Measurements from ENCODE around the gene PIK3CG. TPM values are rescaled to one million over a fixed set of nuclear protein-coding genes. Genes with fewer than 3 reads are reported as not detected.

The PIK3CG gene
- 5.1 TPM for polyA plus RNA-seq (2013, experiment 1 of 2)
- polyA plus RNA-seq (2013, experiment 2 of 2): 5.3 TPM

- H3K4me3 ChIP-seq (ENCODE audit: insufficient read depth in 1 of 2, low read depth in 1 of 2, low read length in 2 of 2): no peak within 1 kb of the TSS
- no peak within 1 kb of the TSS for H4K8ac ChIP-seq (ENCODE audit: low read length)
- H3K4me2 ChIP-seq (ENCODE audit: low read length, poor library complexity, severe bottlenecking): no peak within 1 kb of the TSS
- H3K4me1 ChIP-seq (ENCODE audit: control insufficient read depth, insufficient read depth, low read depth, low read length): no peaks in the 10 kb centered on the region
- H3K9me3 ChIP-seq (ENCODE audit: control insufficient read depth, low read length): no peaks in the 10 kb centered on the region
- no peak within 1 kb of the TSS for H3K9ac ChIP-seq (ENCODE audit: low read length)
- no peaks in the 10 kb centered on the region for H3K79me1 ChIP-seq (replicated peaks; ENCODE audit: low read length, poor library complexity, severe bottlenecking)
- no peaks in the 10 kb centered on the region for H3K27me3 ChIP-seq (ENCODE audit: control insufficient read depth in 1 of 2, insufficient read depth in 1 of 2, low read length in 2 of 2)
- H2BK120ac ChIP-seq (ENCODE audit: low read depth, low read length): no peak within 1 kb of the TSS
- 45% methylated on average over 12 of the region's 13 CpGs for WGBS
- no peak within 1 kb of the TSS for H2BK5ac ChIP-seq (ENCODE audit: low read depth, low read length, poor library complexity, severe bottlenecking)
- H2BK12ac ChIP-seq (ENCODE audit: low read length in 2 of 2): peak within 1 kb of the TSS in 1 of 2 experiments; percentile 55
- peak; percentile 31 for DNase-seq
- H2AFZ ChIP-seq (ENCODE audit: low read depth, low read length): no peak within 1 kb of the TSS
- peaks cover 0 to 3% of the 10 kb centered on the region in 2 experiments for H3K36me3 ChIP-seq (ENCODE audit: control insufficient read depth in 1 of 2, insufficient read depth in 2 of 2, low read depth in 1 of 2, low read length in 2 of 2)
- H2BK15ac ChIP-seq (ENCODE audit: low read depth, poor library complexity, severe bottlenecking): no peak within 1 kb of the TSS
- H3K27ac ChIP-seq (ENCODE audit: low read length, poor library complexity, severe bottlenecking): no peak within 1 kb of the TSS
- no peak within 1 kb of the TSS for H3K23ac ChIP-seq (ENCODE audit: low read length in 2 of 2)
- peak within 1 kb of the TSS in 1 of 2 experiments; percentile 37 for H3K18ac ChIP-seq (ENCODE audit: low read depth in 1 of 2, low read length in 2 of 2)
- H2AK5ac ChIP-seq (ENCODE audit: low read length, severe bottlenecking): no peak within 1 kb of the TSS
- no peak within 1 kb of the TSS for H4K91ac ChIP-seq (ENCODE audit: low read length)
- peak within 1 kb of the TSS in 1 of 2 experiments; percentile 56 for H3K4ac ChIP-seq (ENCODE audit: low read depth in 1 of 2, low read length in 2 of 2)
- H3K14ac ChIP-seq (ENCODE audit: low read length in 2 of 2): no peak within 1 kb of the TSS
These were observed at the start of gene PIK3CG for GRCh38 chr7:106865130-106866041. PIK3CG (plus strand) TSS chr7:106865282; CDS start chr7:106867562, 2,280 bp downstream.

- Histone ChIP-seq H3K9me3 (ENCODE audit: control insufficient read depth, low read length) (no peaks in the 10 kb centered on the region), H3K27me3 (ENCODE audit: control insufficient read depth in 1 of 2, insufficient read depth in 1 of 2, low read length in 2 of 2) (no peaks in the 10 kb centered on the region), H3K27ac (ENCODE audit: low read length, poor library complexity, severe bottlenecking) (no peak overlapping the region), H3K4ac (ENCODE audit: low read depth in 1 of 2, low read length in 2 of 2) (no peak overlapping the region), H3K4me1 (ENCODE audit: control insufficient read depth, insufficient read depth, low read depth, low read length) (no peaks in the 10 kb centered on the region), H4K8ac (ENCODE audit: low read length) (no peak overlapping the region), H3K36me3 (ENCODE audit: control insufficient read depth in 1 of 2, insufficient read depth in 2 of 2, low read depth in 1 of 2, low read length in 2 of 2) (no peaks in the 10 kb centered on the region), H3K79me1 (replicated peaks; ENCODE audit: low read length, poor library complexity, severe bottlenecking) (no peaks in the 10 kb centered on the region), H3K4me3 (ENCODE audit: insufficient read depth in 1 of 2, low read depth in 1 of 2, low read length in 2 of 2) (no peak overlapping the region), H3K18ac (ENCODE audit: low read depth in 1 of 2, low read length in 2 of 2) (no peak overlapping the region), H3K4me2 (ENCODE audit: low read length, poor library complexity, severe bottlenecking) (no peak overlapping the region), H2BK5ac (ENCODE audit: low read depth, low read length, poor library complexity, severe bottlenecking) (no peak overlapping the region), H2AFZ (ENCODE audit: low read depth, low read length) (no peak overlapping the region), H3K14ac (ENCODE audit: low read length in 2 of 2) (no peak overlapping the region), H2BK120ac (ENCODE audit: low read depth, low read length) (no peak overlapping the region), H2AK5ac (ENCODE audit: low read length, severe bottlenecking) (no peak overlapping the region), H3K9ac (ENCODE audit: low read length) (no peak overlapping the region), H4K91ac (ENCODE audit: low read length) (no peak overlapping the region), H2BK12ac (ENCODE audit: low read length in 2 of 2) (no peak overlapping the region), H2BK15ac (ENCODE audit: low read depth, poor library complexity, severe bottlenecking) (no peak overlapping the region), H3K23ac (ENCODE audit: low read length in 2 of 2) (no peak overlapping the region)
- DNase-seq: no peak
- 82% methylated on average over 1 of the region's 1 CpG for WGBS
These were observed 48.0 kb upstream of the PIK3CG start for GRCh38 chr7:106817098-106817497.

DNA sequence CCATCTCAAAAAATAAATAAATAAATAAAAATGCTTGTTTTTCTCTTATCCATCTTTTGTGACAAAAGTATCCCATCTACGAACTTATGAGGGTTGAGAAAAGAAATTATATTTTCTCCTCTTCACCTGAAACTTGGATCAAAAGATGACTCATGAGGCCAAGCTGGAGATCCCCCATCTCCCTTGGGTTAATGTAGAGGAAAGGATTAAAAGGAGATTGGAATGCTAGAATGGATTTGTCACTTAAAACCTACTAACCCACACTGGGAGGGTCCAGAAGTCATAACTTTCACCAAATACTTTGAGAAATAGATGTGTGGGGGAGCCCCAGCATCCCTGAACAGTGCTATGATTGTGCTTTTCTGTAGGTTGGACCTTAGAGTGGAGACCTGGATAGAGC lies 46.3 kb upstream of the PIK3CG start:
- Histone ChIP-seq H4K8ac (ENCODE audit: low read length) (no peak overlapping the region), H3K79me1 (replicated peaks; ENCODE audit: low read length, poor library complexity, severe bottlenecking) (no peaks in the 10 kb centered on the region), H3K18ac (ENCODE audit: low read depth in 1 of 2, low read length in 2 of 2) (no peak overlapping the region), H3K4ac (ENCODE audit: low read depth in 1 of 2, low read length in 2 of 2) (no peak overlapping the region), H3K4me2 (ENCODE audit: low read length, poor library complexity, severe bottlenecking) (no peak overlapping the region), H3K36me3 (ENCODE audit: control insufficient read depth in 1 of 2, insufficient read depth in 2 of 2, low read depth in 1 of 2, low read length in 2 of 2) (no peaks in the 10 kb centered on the region), H3K23ac (ENCODE audit: low read length in 2 of 2) (no peak overlapping the region), H3K4me3 (ENCODE audit: insufficient read depth in 1 of 2, low read depth in 1 of 2, low read length in 2 of 2) (no peak overlapping the region), H3K27me3 (ENCODE audit: control insufficient read depth in 1 of 2, insufficient read depth in 1 of 2, low read length in 2 of 2) (no peaks in the 10 kb centered on the region), H4K91ac (ENCODE audit: low read length) (no peak overlapping the region), H3K27ac (ENCODE audit: low read length, poor library complexity, severe bottlenecking) (no peak overlapping the region), H2BK12ac (ENCODE audit: low read length in 2 of 2) (no peak overlapping the region), H2BK120ac (ENCODE audit: low read depth, low read length) (no peak overlapping the region), H3K4me1 (ENCODE audit: control insufficient read depth, insufficient read depth, low read depth, low read length) (no peaks in the 10 kb centered on the region), H2BK15ac (ENCODE audit: low read depth, poor library complexity, severe bottlenecking) (no peak overlapping the region), H2BK5ac (ENCODE audit: low read depth, low read length, poor library complexity, severe bottlenecking) (no peak overlapping the region), H3K14ac (ENCODE audit: low read length in 2 of 2) (no peak overlapping the region), H3K9ac (ENCODE audit: low read length) (no peak overlapping the region), H3K9me3 (ENCODE audit: control insufficient read depth, low read length) (no peaks in the 10 kb centered on the region), H2AFZ (ENCODE audit: low read depth, low read length) (no peak overlapping the region), H2AK5ac (ENCODE audit: low read length, severe bottlenecking) (no peak overlapping the region)
- no CpG with 5 or more reads among the region's 1 CpG for WGBS
- no peak for DNase-seq

DNA sequence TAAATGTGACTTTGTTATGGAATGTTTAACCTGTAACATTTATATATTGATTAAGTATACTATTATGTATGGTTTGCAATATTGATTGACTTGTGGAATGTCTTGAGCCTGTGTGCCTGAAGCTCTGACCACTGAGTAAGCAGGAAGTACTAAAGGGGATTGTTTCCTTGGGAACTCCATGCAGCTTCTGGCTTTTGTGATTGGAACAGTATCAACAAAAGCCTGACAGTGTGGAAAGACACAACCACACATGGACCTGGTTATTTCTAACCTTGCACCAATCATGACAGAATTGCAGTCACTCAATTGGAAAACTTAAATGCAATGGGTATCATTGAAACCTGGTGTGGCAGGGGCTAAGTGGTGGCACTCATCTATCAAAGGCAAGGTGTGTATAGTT lies 45.5 kb upstream of the PIK3CG start:
- Histone ChIP-seq H3K9ac (ENCODE audit: low read length) (no peak overlapping the region), H3K18ac (ENCODE audit: low read depth in 1 of 2, low read length in 2 of 2) (no peak overlapping the region), H3K4me2 (ENCODE audit: low read length, poor library complexity, severe bottlenecking) (no peak overlapping the region), H2AFZ (ENCODE audit: low read depth, low read length) (no peak overlapping the region), H3K36me3 (ENCODE audit: control insufficient read depth in 1 of 2, insufficient read depth in 2 of 2, low read depth in 1 of 2, low read length in 2 of 2) (no peaks in the 10 kb centered on the region), H3K27ac (ENCODE audit: low read length, poor library complexity, severe bottlenecking) (no peak overlapping the region), H2BK12ac (ENCODE audit: low read length in 2 of 2) (no peak overlapping the region), H2AK5ac (ENCODE audit: low read length, severe bottlenecking) (no peak overlapping the region), H4K91ac (ENCODE audit: low read length) (no peak overlapping the region), H2BK5ac (ENCODE audit: low read depth, low read length, poor library complexity, severe bottlenecking) (no peak overlapping the region), H3K4ac (ENCODE audit: low read depth in 1 of 2, low read length in 2 of 2) (no peak overlapping the region), H3K79me1 (replicated peaks; ENCODE audit: low read length, poor library complexity, severe bottlenecking) (no peaks in the 10 kb centered on the region), H4K8ac (ENCODE audit: low read length) (no peak overlapping the region), H3K4me3 (ENCODE audit: insufficient read depth in 1 of 2, low read depth in 1 of 2, low read length in 2 of 2) (no peak overlapping the region), H3K27me3 (ENCODE audit: control insufficient read depth in 1 of 2, insufficient read depth in 1 of 2, low read length in 2 of 2) (no peaks in the 10 kb centered on the region), H2BK120ac (ENCODE audit: low read depth, low read length) (no peak overlapping the region), H2BK15ac (ENCODE audit: low read depth, poor library complexity, severe bottlenecking) (no peak overlapping the region), H3K9me3 (ENCODE audit: control insufficient read depth, low read length) (no peaks in the 10 kb centered on the region), H3K23ac (ENCODE audit: low read length in 2 of 2) (no peak overlapping the region), H3K4me1 (ENCODE audit: control insufficient read depth, insufficient read depth, low read depth, low read length) (no peaks in the 10 kb centered on the region), H3K14ac (ENCODE audit: low read length in 2 of 2) (no peak overlapping the region)
- DNase-seq: peak; percentile 8
